Stomach (tissue), 8 donors: ENCODE measurements around the gene OR10R2. TPM values are rescaled to one million over a fixed set of nuclear protein-coding genes. Genes with fewer than 3 reads are reported as not detected.

ENCODE experiments used
- polyA plus RNA-seq, 3 donors: library from polyadenylated mRNA; stranded (reverse); fragments of 200-250 nt; gene quantifications; one replicate each; pipeline ENCODE4 v1.2.3, GENCODE V29; 2013
- total RNA-seq, 5 donors: library from RNA; depleted of rRNA; stranded (reverse); fragments of >200 nt; gene quantifications; one replicate each; pipeline versions ENCODE4 v1.1.0 to v1.2.3, GENCODE V29; 2014 to 2016
- donor health status: healthy with polysubstance abuse.
- donor health status: Bipolar disorder and iron deficiency.
- donor health status: healthy.

OR10R2 gene
- total and polyA plus RNA-seq, 8 donors, result not detected

Other genes starting within 250 kb of the OR10R2 start
- gene CD1A, start 217.8 kb upstream of the OR10R2 start, total RNA-seq, result not detected
- gene CD1A, start 217.8 kb upstream of the OR10R2 start, polyA plus RNA-seq, result under 1 TPM in 1 of 3 donors, not detected in 2; 0.10 TPM
- gene CD1C, start 182.3 kb upstream of the OR10R2 start, total RNA-seq, result 1 to 10 TPM in 2 of 5 donors, not detected in 3; 1.8 to 2.8 TPM
- 1 to 10 TPM in 1 of 3 donors, not detected in 2; 1.1 TPM for gene CD1C, start 182.3 kb upstream of the OR10R2 start, polyA plus RNA-seq
- gene CD1B, start 140.7 kb upstream of the OR10R2 start, total RNA-seq, result 1 to 10 TPM in 1 of 5 donors, not detected in 4; 1.2 TPM
- gene CD1B, start 140.7 kb upstream of the OR10R2 start, polyA plus RNA-seq, result not detected
- gene CD1E, start 118.3 kb upstream of the OR10R2 start, total RNA-seq, result under 1 TPM in 1 of 5 donors, not detected in 4; 0.92 TPM
- gene CD1E, start 118.3 kb upstream of the OR10R2 start, polyA plus RNA-seq, result under 1 TPM in 1 of 3 donors, not detected in 2; 0.53 TPM
- gene OR10T2, start 72.8 kb upstream of the OR10R2 start, total RNA-seq, result not detected
- not detected for gene OR10T2, start 72.8 kb upstream of the OR10R2 start, polyA plus RNA-seq
- not detected for gene OR10K2, start 46.0 kb upstream of the OR10R2 start, total RNA-seq
- gene OR10K2, start 46.0 kb upstream of the OR10R2 start, polyA plus RNA-seq, result not detected
- not detected for gene OR10K1, start 10.4 kb upstream of the OR10R2 start, total RNA-seq
- gene OR10K1, start 10.4 kb upstream of the OR10R2 start, polyA plus RNA-seq, result not detected
- gene OR6Y1, start 82.2 kb downstream of the OR10R2 start, total RNA-seq, result not detected
- not detected for gene OR6Y1, start 82.2 kb downstream of the OR10R2 start, polyA plus RNA-seq
- gene OR6P1, start 98.4 kb downstream of the OR10R2 start, total RNA-seq, result not detected
- not detected for gene OR6P1, start 98.4 kb downstream of the OR10R2 start, polyA plus RNA-seq
- not detected for gene OR10X1, start 107.7 kb downstream of the OR10R2 start, total RNA-seq
- gene OR10X1, start 107.7 kb downstream of the OR10R2 start, polyA plus RNA-seq, result not detected
- not detected for gene OR10Z1, start 133.0 kb downstream of the OR10R2 start, total RNA-seq
- not detected for gene OR10Z1, start 133.0 kb downstream of the OR10R2 start, polyA plus RNA-seq
- 1 to 10 TPM in 1 of 5 donors, not detected in 4; 3.3 TPM for gene SPTA1, start 214.5 kb downstream of the OR10R2 start, total RNA-seq
- not detected for gene SPTA1, start 214.5 kb downstream of the OR10R2 start, polyA plus RNA-seq
- gene OR6K2, start 228.4 kb downstream of the OR10R2 start, total RNA-seq, result not detected
- gene OR6K2, start 228.4 kb downstream of the OR10R2 start, polyA plus RNA-seq, result not detected
- not detected for gene OR6K3, start 248.5 kb downstream of the OR10R2 start, total RNA-seq
- gene OR6K3, start 248.5 kb downstream of the OR10R2 start, polyA plus RNA-seq, result not detected